Hematopoietic multipotent progenitor cell treated with erythropoietin and hydrocortisone succinate and interleukin-3 and kit ligand, for 15 days (in vitro differentiated cells): ENCODE data around the gene HEBP2.
"Not testable (repeated sequence)": the region's sequence is repeated elsewhere in the genome, so short reads cannot be mapped to it uniquely, and the experiment has no call there.

ENCODE experiments used
- DNase-seq: peaks from one replicate; pipeline ENCODE4 v3.0.0-alpha.2; 2015; ENCODE audit warnings: low spot score

The HEBP2 gene

GRCh38 chr6:138424004-138424904 is 20.2 kb downstream of the HEBP2 start:
- no peak for DNase-seq

GRCh38 chr6:138425256-138425655 is 21.2 kb downstream of the HEBP2 start:
- DNase-seq, result not testable (repeated sequence)

GRCh38 chr6:138426500-138427123 is 22.6 kb downstream of the HEBP2 start:
- no peak for DNase-seq

GRCh38 chr6:138427701-138428100 is 23.7 kb downstream of the HEBP2 start:
- DNase-seq, result no peak

GRCh38 chr6:138428944-138429598 is 25.0 kb downstream of the HEBP2 start:
- peak; percentile 6 for DNase-seq

GRCh38 chr6:138429761-138430160 is 25.7 kb downstream of the HEBP2 start:
- no peak for DNase-seq

- no peak for DNase-seq
These were observed 26.5 kb downstream of the HEBP2 start for GRCh38 chr6:138430361-138431145.

- DNase-seq, result no peak
These were observed 27.4 kb downstream of the HEBP2 start for GRCh38 chr6:138431256-138432062.

GRCh38 chr6:138432063-138432356 is 28.0 kb downstream of the HEBP2 start:
- no peak for DNase-seq

GRCh38 chr6:138434096-138434495 is 30.1 kb downstream of the HEBP2 start:
- no peak for DNase-seq

- no peak for DNase-seq
These were observed 30.9 kb downstream of the HEBP2 start for GRCh38 chr6:138434925-138435324.

GRCh38 chr6:138439546-138439945 is 35.5 kb downstream of the HEBP2 start:
- DNase-seq, result no peak

GRCh38 chr6:138440296-138440695 is 36.3 kb downstream of the HEBP2 start:
- DNase-seq, result no peak

- no peak for DNase-seq
These were observed 36.8 kb downstream of the HEBP2 start for GRCh38 chr6:138440758-138441357.

GRCh38 chr6:138441965-138442364 is 37.9 kb downstream of the HEBP2 start:
- no peak for DNase-seq

GRCh38 chr6:138442663-138443062 is 38.6 kb downstream of the HEBP2 start:
- DNase-seq, result no peak

- no peak for DNase-seq
These were observed 40.0 kb downstream of the HEBP2 start for GRCh38 chr6:138443979-138444378.

- DNase-seq, result no peak
These were observed 42.8 kb downstream of the HEBP2 start for GRCh38 chr6:138446821-138447220.

- DNase-seq, result no peak
These were observed 46.4 kb downstream of the HEBP2 start for GRCh38 chr6:138450445-138450844.

GRCh38 chr6:138451043-138451442 is 47.0 kb downstream of the HEBP2 start:
- DNase-seq, result no peak
